ENCODE measurements around the gene ERG28.

Gene ERG28

GRCh38 chr14:75657331-75657730, 3.3 kb downstream of the ERG28 start:
- H3K56ac ChIP-seq (ENCODE audit: low read length), result no peak overlapping the region
- no peak overlapping the region for H3K18ac ChIP-seq (ENCODE audit: low read length)
- H3K4me2 ChIP-seq (ENCODE audit: low read length), result no peak overlapping the region
- no peak overlapping the region for H2BK120ac ChIP-seq (ENCODE audit: low read depth, low read length)
- no peaks in the 10 kb centered on the region for H3K36me3 ChIP-seq (ENCODE audit: control insufficient read depth, insufficient read depth, low read length)
- H4K5ac ChIP-seq (ENCODE audit: low read length), result no peak overlapping the region
- no peak overlapping the region for H3K27ac ChIP-seq (ENCODE audit: low read depth, low read length)
- H4K8ac ChIP-seq (ENCODE audit: low read depth, low read length), result no peak overlapping the region
- peaks cover 13% of the 10 kb centered on the region for H3K79me1 ChIP-seq (ENCODE audit: low read length)
- no peak overlapping the region for H2BK15ac ChIP-seq (replicated peaks; ENCODE audit: low read depth)
- no peaks in the 10 kb centered on the region for H3K4me1 ChIP-seq (ENCODE audit: control insufficient read depth, low read depth, low read length)
- no CpG with 5 or more reads among the region's 4 CpGs for WGBS (ENCODE audit: extremely low coverage, insufficient coverage, low lambda C conversion rate)
- H2BK5ac ChIP-seq (ENCODE audit: low read length), result no peak overlapping the region
- H3K4ac ChIP-seq (ENCODE audit: low read depth, low read length), result no peak overlapping the region
- peaks cover 16% of the 10 kb centered on the region for H3K79me2 ChIP-seq (ENCODE audit: control insufficient read depth, insufficient read depth, low read length)
- no peak for DNase-seq
- no peak overlapping the region for H3K23ac ChIP-seq (ENCODE audit: low read length)
- H3K9ac ChIP-seq (ENCODE audit: low read length), result no peak overlapping the region
- no peaks in the 10 kb centered on the region for H3K27me3 ChIP-seq (ENCODE audit: insufficient read depth, low read length, poor library complexity)
- no peak overlapping the region for H3K4me3 ChIP-seq (ENCODE audit: low read length)
- no peak overlapping the region for H2AK5ac ChIP-seq (ENCODE audit: low read length)

- no peak overlapping the region for H3K4ac ChIP-seq (ENCODE audit: low read depth, low read length)
- no peak overlapping the region for H4K8ac ChIP-seq (ENCODE audit: low read depth, low read length)
- no peak overlapping the region for H3K4me3 ChIP-seq (ENCODE audit: low read length)
- H3K56ac ChIP-seq (ENCODE audit: low read length), result no peak overlapping the region
- peaks cover 12% of the 10 kb centered on the region for H3K79me2 ChIP-seq (ENCODE audit: control insufficient read depth, insufficient read depth, low read length)
- H3K4me2 ChIP-seq (ENCODE audit: low read length), result no peak overlapping the region
- no peak overlapping the region for H3K9ac ChIP-seq (ENCODE audit: low read length)
- no peak overlapping the region for H2BK15ac ChIP-seq (replicated peaks; ENCODE audit: low read depth)
- DNase-seq, result no peak
- no peaks in the 10 kb centered on the region for H3K4me1 ChIP-seq (ENCODE audit: control insufficient read depth, low read depth, low read length)
- no peak overlapping the region for H3K18ac ChIP-seq (ENCODE audit: low read length)
- no peak overlapping the region for H4K5ac ChIP-seq (ENCODE audit: low read length)
- H3K79me1 ChIP-seq (ENCODE audit: low read length), result peaks cover 13% of the 10 kb centered on the region
- no peak overlapping the region for H3K27ac ChIP-seq (ENCODE audit: low read depth, low read length)
- no CpG with 5 or more reads among the region's 1 CpG for WGBS (ENCODE audit: extremely low coverage, insufficient coverage, low lambda C conversion rate)
- no peak overlapping the region for H2BK120ac ChIP-seq (ENCODE audit: low read depth, low read length)
- no peak overlapping the region for H2BK5ac ChIP-seq (ENCODE audit: low read length)
- H3K23ac ChIP-seq (ENCODE audit: low read length), result no peak overlapping the region
- no peak overlapping the region for H2AK5ac ChIP-seq (ENCODE audit: low read length)
- no peaks in the 10 kb centered on the region for H3K27me3 ChIP-seq (ENCODE audit: insufficient read depth, low read length, poor library complexity)
- no peaks in the 10 kb centered on the region for H3K36me3 ChIP-seq (ENCODE audit: control insufficient read depth, insufficient read depth, low read length)
Measured at GRCh38 chr14:75655235-75655634, 5.4 kb downstream of the ERG28 start.

- Histone ChIP-seq H3K27me3 (ENCODE audit: insufficient read depth, low read length, poor library complexity) (no peaks in the 10 kb centered on the region), H4K5ac (ENCODE audit: low read length) (no peak overlapping the region), H3K4ac (ENCODE audit: low read depth, low read length) (no peak overlapping the region), H3K4me1 (ENCODE audit: control insufficient read depth, low read depth, low read length) (no peaks in the 10 kb centered on the region), H3K27ac (ENCODE audit: low read depth, low read length) (no peak overlapping the region), H3K9ac (ENCODE audit: low read length) (no peak overlapping the region), H3K36me3 (ENCODE audit: control insufficient read depth, insufficient read depth, low read length) (peaks cover 1% of the 10 kb centered on the region), H3K79me1 (ENCODE audit: low read length) (peaks cover 10% of the 10 kb centered on the region), H3K23ac (ENCODE audit: low read length) (no peak overlapping the region), H2AK5ac (ENCODE audit: low read length) (no peak overlapping the region), H2BK15ac (replicated peaks; ENCODE audit: low read depth) (no peak overlapping the region), H3K79me2 (ENCODE audit: control insufficient read depth, insufficient read depth, low read length) (peaks cover 9% of the 10 kb centered on the region), H2BK120ac (ENCODE audit: low read depth, low read length) (no peak overlapping the region), H3K56ac (ENCODE audit: low read length) (no peak overlapping the region), H2BK5ac (ENCODE audit: low read length) (no peak overlapping the region), H4K8ac (ENCODE audit: low read depth, low read length) (no peak overlapping the region), H3K4me2 (ENCODE audit: low read length) (no peak overlapping the region), H3K4me3 (ENCODE audit: low read length) (no peak overlapping the region), H3K18ac (ENCODE audit: low read length) (no peak overlapping the region)
- no CpG with 5 or more reads among the region's 4 CpGs for WGBS (ENCODE audit: extremely low coverage, insufficient coverage, low lambda C conversion rate)
- DNase-seq, result peak; percentile 81
Measured at GRCh38 chr14:75654127-75654732, 6.4 kb downstream of the ERG28 start.

- no peaks in the 10 kb centered on the region for H3K27me3 ChIP-seq (ENCODE audit: insufficient read depth, low read length, poor library complexity)
- no peak overlapping the region for H2BK5ac ChIP-seq (ENCODE audit: low read length)
- H3K36me3 ChIP-seq (ENCODE audit: control insufficient read depth, insufficient read depth, low read length), result peaks cover 1% of the 10 kb centered on the region
- no peak overlapping the region for H3K18ac ChIP-seq (ENCODE audit: low read length)
- H4K8ac ChIP-seq (ENCODE audit: low read depth, low read length), result no peak overlapping the region
- no peak overlapping the region for H3K4me2 ChIP-seq (ENCODE audit: low read length)
- no peak overlapping the region for H3K4me3 ChIP-seq (ENCODE audit: low read length)
- peaks cover 4% of the 10 kb centered on the region for H3K79me2 ChIP-seq (ENCODE audit: control insufficient read depth, insufficient read depth, low read length)
- no peak overlapping the region for H3K56ac ChIP-seq (ENCODE audit: low read length)
- H3K4ac ChIP-seq (ENCODE audit: low read depth, low read length), result no peak overlapping the region
- H3K27ac ChIP-seq (ENCODE audit: low read depth, low read length), result no peak overlapping the region
- H2BK15ac ChIP-seq (replicated peaks; ENCODE audit: low read depth), result no peak overlapping the region
- no CpG with 5 or more reads among the region's 1 CpG for WGBS (ENCODE audit: extremely low coverage, insufficient coverage, low lambda C conversion rate)
- H3K23ac ChIP-seq (ENCODE audit: low read length), result no peak overlapping the region
- peaks cover 6% of the 10 kb centered on the region for H3K79me1 ChIP-seq (ENCODE audit: low read length)
- no peak for DNase-seq
- H3K9ac ChIP-seq (ENCODE audit: low read length), result no peak overlapping the region
- no peak overlapping the region for H4K5ac ChIP-seq (ENCODE audit: low read length)
- no peaks in the 10 kb centered on the region for H3K4me1 ChIP-seq (ENCODE audit: control insufficient read depth, low read depth, low read length)
- no peak overlapping the region for H2BK120ac ChIP-seq (ENCODE audit: low read depth, low read length)
- no peak overlapping the region for H2AK5ac ChIP-seq (ENCODE audit: low read length)
Measured at GRCh38 chr14:75653563-75653962, 7.1 kb downstream of the ERG28 start.

- Histone ChIP-seq H3K79me1 (ENCODE audit: low read length) (peaks cover 1% of the 10 kb centered on the region), H4K8ac (ENCODE audit: low read depth, low read length) (no peak overlapping the region), H2AK5ac (ENCODE audit: low read length) (no peak overlapping the region), H2BK120ac (ENCODE audit: low read depth, low read length) (no peak overlapping the region), H2BK15ac (replicated peaks; ENCODE audit: low read depth) (no peak overlapping the region), H3K79me2 (ENCODE audit: control insufficient read depth, insufficient read depth, low read length) (no peaks in the 10 kb centered on the region), H3K27ac (ENCODE audit: low read depth, low read length) (no peak overlapping the region), H3K4me3 (ENCODE audit: low read length) (no peak overlapping the region), H3K27me3 (ENCODE audit: insufficient read depth, low read length, poor library complexity) (no peaks in the 10 kb centered on the region), H3K18ac (ENCODE audit: low read length) (no peak overlapping the region), H3K4ac (ENCODE audit: low read depth, low read length) (no peak overlapping the region), H3K4me1 (ENCODE audit: control insufficient read depth, low read depth, low read length) (peaks cover 17% of the 10 kb centered on the region), H3K56ac (ENCODE audit: low read length) (no peak overlapping the region), H2BK5ac (ENCODE audit: low read length) (no peak overlapping the region), H3K4me2 (ENCODE audit: low read length) (no peak overlapping the region), H3K9ac (ENCODE audit: low read length) (no peak overlapping the region), H4K5ac (ENCODE audit: low read length) (no peak overlapping the region), H3K23ac (ENCODE audit: low read length) (no peak overlapping the region), H3K36me3 (ENCODE audit: control insufficient read depth, insufficient read depth, low read length) (peaks cover 1% of the 10 kb centered on the region)
- DNase-seq, result no peak
- WGBS (ENCODE audit: extremely low coverage, insufficient coverage, low lambda C conversion rate), result no CpG with 5 or more reads among the region's 5 CpGs
Measured at GRCh38 chr14:75650253-75651058, 10.2 kb downstream of the ERG28 start.

Data from mesendoderm (in vitro differentiated cells).